ENCODE results near the gene FTO.

The FTO gene

DNA sequence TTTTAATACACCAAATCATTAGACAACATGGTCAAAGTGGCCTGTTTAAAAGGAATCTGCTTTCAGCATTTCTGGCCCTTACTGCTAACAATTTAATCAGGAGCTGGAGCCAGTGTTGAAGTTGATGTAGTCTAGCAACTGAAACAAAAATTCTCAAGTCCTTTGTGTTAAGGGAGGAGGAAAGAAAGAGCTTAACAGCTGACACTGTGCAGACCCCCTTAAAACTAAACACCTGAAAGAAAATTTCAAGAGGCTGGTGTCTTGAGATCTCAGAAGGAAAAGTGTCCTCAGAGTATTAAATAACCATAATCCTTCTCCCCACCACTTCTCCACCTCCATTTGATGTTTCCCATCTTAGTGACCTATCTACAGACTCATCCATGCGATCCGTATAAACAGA lies 232.1 kb downstream of the FTO start:
- DNase-seq (ENCODE audit: low read depth), result no peak

DNA sequence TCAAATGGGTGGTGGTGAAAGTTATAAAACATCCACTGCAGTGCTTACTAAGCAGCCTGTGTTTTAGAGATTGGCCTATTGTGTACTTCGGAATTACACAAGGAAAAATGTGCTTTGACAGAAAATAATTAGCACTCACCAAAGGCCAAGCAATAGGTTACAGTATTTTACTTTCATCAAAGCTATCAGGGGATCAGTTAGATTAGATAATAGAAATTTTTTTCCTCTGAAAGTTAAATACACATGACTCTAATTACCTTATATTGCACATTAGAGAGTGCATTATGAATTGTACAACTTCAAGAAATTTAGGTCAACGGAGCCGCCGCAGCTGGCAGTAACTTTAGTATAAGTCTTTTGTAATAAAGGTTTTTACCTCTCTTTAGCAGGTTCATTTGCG lies 232.6 kb downstream of the FTO start:
- no peak for DNase-seq (ENCODE audit: low read depth)

DNA sequence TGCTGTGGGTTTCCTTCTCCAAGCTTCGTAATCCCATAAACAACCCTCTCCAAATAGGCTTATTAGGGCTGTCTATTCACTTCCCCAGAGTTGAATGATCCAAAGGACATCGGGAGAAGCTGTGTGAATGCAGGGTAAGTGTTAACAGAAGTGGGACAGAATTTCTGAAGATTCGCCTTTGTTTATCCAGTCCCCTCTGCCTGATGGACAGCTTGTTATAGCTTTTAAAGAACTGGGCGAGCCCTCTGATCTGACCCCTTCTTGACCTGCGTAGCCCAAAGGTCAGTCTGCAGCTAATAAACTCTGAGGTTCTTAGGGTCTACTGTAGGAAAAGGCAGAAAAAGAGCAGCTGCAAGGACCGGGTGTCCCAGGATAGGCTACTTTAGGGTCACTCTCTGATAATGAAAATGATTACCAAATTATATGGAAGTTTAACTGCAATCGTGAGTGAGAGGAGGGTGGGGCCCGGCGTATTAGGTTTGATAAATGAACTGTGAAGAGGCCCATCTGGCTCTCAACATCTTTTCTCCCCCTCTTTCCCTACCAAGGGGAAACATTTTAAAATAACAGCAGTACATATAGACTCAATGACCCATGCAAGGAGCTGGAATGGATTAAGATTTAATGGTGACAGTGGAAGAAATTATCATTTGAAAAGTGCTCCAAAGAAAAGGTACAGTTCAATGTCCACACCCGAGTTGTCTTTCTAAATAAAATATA lies 233.4 kb downstream of the FTO start:
- no peak for DNase-seq (ENCODE audit: low read depth)

DNA sequence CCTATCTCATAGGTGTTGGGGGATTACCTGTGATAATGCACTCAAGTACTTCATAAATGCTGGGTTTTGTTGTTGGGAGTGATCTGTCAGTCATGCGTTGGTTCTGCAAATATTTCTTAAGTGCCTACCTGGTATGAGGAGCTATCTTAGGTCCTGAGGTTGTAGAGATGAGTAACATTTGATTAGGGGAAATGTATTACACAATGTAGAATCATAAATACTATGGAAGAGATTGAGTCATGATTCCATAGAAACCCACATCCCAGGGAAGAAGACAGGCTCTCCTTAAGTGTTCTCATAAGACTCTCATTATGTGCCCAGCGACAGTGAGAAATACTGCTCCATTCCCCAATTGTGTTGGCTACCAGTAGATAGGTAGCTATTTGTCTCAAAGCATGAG lies 240.1 kb downstream of the FTO start:
- peak; percentile 5 for DNase-seq (ENCODE audit: low read depth)

DNA sequence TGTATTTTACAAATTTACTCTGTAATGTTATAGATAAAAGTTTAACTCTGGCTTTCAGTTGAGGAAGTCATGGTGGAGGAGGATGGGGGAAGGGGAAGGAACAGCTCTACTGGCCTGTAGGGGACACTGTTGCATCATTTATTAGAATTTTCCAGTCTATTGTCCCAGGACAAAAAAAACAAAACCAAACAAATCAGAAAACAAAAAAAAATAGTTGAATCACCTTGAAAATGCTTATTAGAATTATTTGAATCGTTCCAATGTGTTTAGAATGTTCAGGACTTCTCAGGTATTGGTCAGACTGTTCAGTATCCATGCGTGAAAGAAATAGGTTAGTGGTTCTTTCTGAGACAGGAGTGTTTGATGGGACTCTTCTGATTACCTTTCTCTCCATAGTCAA lies 242.0 kb downstream of the FTO start:
- DNase-seq (ENCODE audit: low read depth), result peak; percentile 69

DNA sequence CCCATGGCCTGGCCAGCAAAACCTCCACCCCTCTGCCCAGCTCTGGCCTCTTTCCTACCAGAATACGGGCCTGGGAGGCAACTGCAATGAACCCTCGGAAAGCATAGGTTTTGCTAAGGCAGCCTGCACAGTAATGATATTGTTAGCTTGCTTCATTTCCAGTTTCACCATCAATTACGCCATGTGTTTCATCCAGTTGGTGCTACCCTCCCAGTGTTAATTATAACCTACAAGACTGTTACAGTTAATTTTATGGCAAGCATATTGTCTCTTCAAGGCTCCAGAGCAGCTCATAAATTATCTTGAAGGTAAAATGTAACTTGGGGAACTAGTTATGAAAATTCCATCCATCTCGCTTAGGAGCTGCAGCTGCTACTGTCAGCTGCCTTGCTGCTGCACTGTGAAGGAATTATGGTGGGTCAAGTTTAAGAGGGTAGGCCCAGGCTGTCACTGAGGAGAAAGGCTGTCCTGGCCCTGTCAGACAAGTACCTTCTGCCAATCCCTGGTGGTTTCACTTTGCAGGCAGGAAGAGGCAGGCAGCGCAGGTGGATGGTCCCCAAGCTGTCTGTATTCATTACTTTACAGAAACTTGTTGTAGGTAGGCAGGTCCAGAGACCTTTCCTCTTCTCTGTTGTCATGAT lies 242.9 kb downstream of the FTO start:
- DNase-seq (ENCODE audit: low read depth), result no peak

DNA sequence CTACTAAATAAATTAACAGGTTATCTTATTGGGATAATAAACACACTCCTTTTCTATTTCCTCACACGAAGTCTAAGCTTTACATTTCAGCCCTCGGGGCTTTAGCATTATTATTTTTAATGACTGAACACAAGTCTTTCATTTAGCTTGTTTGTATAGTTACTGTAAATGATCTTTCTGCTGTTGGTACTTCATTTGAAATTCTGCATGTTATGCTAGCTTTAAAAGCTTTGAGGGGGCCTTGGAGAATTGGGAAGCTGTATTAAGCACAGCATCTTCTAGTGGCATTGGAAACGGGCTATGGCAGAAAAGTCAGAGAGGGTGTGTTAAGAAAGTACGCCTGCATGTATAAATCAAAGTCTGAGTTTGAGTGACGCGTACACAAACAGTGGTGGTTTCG lies 243.7 kb downstream of the FTO start:
- DNase-seq (ENCODE audit: low read depth), result no peak

DNA sequence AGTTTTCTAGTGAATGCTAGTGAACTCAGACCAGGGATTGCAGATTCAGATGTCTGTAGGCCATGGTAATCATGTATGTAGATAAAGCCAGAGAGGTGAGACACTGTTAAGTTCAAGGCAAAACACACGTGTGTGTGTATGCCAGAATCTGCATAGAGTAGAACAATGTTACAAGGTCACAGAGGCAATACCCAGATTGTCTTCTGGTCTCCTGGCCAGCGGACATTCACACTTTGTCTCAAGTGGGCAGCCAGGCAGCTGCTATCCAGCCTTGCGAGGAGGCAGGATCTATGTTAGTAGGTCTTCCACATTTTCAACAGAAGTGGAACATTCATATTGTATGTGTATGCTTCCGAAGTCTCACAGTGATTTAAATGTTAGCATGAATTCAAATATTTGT lies 244.4 kb downstream of the FTO start:
- no peak for DNase-seq (ENCODE audit: low read depth)

DNA sequence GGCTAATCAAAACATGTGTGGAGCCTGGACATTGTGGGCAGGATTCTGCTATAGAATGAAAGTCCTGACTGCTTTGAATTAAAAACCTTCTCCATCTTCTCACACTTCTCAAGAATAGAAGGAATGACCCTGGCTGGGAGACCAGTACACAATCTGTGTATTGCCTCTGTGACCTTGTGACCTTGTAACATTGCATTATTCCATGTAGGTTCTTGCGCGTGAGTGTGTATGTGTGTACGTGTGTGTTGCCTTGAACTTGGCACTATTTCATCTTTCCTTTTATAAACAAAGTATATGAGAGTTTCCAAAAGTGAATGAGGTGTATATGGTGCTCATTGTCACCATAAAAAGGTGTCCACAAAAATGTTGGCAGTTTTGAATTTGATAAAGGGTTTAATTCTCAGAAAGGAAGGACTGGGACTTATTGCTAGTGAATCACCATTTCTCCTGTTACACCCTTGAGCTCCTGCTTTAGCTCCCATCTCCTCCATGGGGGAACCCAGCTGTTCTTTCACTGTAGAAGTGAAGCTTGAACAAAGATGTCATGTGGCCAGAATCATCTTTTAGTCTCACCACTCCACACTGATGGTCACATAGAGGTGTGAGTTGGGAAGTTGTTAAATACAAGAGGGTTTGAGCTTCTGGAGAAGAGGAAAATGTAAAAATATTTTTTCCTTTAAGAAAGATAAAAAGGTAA lies 244.9 kb downstream of the FTO start:
- no peak for DNase-seq (ENCODE audit: low read depth)

DNA sequence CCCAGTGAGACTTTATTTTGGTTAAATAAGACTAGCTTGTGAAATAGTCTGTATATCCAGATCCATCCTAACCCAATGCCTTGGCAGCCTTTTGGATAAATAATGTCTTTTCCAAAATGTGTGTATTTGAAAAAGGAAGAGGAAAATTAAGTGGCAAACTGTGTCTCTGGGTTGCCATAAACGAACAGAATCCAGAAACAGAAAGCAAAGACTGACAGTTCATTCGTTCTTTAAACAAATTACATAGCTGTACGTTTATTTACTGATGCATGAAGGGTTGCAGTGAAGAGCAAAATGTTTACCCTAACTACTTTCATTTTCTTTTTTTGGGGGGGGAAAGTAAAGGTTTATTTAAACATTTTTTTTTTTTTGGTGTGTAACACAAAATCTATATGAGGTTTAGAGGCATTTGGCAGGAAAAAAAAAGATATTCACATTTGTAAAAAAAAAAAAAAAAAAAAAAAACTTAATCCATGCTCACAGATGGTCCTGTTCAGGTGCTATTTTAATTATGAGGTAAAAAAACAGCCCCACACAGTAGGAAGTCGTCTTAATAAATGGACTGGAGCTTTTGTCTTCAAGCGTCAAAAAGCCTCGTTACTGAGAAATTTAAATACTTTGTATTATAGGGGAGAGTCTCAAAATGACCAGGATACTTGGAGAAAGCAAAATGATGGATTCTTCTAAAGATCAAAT lies 245.9 kb downstream of the FTO start:
- DNase-seq (ENCODE audit: low read depth), result peak; percentile 8

DNA sequence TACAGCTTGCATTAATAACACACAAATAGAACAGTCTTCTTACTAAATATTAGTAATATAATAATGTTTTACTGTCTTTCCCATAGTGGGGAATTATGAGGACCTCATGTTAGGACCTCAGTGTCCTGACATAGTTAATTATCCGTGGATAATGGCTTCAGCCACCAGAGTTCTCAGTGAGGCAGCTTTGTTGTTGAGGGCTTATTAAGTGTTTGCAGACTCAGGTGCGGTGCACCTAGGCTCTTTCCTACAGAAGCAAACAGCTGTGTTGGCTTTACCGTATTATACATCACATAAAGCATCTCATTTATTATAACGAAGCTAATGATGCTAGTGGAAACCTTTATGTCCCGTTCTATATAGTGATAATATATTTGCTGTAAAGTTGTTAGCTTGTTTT lies 246.7 kb downstream of the FTO start:
- no peak for DNase-seq (ENCODE audit: low read depth)

DNA sequence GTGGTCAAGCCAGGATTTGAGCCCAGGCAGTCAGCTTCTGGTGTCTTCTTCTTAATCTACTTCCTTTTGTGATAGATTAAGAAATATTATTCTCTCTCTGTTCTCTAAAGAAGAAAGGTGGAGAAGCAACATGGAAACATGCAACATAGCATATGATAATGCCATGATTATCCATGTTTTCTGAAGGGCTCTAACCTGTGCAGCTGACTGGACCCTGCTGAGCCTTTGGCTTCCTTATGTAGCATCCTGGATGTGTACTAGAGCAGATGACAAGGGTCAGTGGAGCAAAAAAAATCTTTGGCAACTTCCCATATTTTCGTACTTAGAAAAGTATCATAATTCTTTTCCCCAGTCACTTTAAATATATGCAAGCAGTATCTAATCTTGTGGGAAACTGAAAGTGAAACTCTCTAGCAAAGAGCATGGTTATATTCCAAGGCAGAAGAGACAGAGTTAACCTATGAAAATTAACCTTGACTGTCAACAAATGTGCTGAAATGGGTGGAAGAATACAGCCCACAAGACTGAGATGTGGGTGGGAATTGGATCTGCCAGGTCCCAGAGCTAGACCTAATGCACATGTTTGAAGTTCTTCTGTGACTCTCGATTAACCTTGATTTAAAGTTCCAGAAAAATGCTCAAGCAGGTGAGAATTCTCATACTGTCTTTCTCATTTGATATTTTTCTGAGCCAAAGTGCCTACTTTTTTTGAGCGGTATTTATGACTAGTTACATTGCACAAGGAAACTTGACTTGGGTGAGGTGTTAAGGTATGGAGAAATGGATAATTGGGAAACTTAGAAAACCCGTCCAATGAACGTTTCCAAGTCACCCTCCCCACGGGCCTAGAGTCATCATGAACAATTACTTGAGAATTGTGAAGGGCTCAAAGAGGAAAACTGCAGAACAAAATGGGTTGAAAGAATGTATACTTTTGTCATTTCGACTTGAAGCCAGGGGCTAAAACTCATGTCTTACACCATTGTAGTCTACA lies 248.6 kb downstream of the FTO start:
- DNase-seq (ENCODE audit: low read depth), result peak; percentile 70

DNA sequence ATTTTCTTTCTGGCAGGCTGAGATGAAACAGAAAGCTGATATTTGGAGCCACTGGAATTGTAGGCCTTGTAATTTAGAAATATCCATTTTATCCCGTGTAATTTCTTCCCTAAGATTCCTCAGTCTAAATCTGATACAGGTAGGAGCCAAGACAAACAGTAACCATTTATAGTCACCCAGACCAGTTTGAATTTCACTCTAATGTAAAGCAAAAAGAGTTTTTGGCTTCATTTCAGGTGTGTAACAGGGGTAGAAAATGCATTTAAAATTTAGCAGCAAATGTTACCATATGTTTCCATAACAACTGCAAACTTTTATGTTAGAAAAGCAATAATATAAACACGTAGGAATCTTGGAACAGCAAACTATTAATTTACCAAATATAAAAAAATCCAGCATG lies 249.4 kb downstream of the FTO start:
- DNase-seq (ENCODE audit: low read depth), result no peak

DNA sequence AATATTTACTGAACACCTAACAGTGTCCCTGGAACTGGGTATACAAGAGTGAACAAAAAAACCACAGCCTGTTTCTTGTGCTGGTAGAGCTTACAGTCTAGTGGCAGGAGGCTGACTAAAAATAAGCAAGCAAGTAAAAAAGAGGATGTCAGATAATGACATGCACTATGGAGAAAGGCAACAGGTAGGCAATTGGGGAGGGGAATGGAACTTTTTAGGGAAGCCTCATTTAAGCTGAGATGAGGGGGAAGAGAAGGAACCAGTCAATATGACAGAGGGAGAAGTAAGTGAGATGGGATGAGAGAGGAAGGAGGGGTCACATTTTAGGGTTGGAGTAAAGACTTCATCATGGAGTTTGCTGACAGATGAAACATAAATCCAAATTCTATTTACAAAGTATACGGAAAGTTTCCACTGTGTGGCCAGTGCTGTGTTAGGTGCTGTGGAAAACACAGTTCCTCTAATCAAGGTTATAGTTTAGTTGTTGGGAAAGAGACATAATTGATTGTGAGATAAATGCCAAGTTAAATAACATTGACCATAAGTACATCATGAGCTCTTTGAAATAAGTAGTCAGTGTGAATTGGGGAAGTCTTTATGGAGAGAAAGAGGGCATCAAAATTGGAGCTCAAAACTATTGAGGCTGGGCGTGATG lies 251.4 kb downstream of the FTO start:
- no peak for DNase-seq (ENCODE audit: low read depth)

DNA sequence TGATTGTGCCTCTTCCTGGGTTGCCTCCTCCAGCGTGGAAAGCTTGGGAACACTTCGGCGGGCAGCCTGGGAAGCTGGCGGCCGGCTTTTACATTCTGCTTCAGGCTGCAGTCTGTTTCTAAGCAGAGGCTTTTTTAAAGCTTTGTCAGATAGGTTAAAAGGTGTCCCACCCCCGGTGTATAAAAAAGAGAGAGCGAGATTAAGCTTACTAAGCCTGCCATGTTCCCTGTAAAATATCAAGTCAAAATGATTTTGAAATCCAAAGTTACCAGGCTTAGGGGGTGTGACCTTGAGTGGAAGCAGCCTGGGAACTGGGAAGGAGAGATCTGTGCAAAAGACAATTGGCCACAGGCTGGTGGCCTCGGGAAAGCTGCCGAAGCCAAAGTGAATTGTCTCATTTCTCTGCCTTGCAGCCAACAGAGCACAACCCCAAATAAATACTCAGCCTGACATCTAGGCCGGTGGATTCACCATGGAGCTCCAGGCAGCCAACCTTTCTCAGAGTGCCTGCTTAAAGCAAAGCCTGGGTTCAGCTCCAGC lies 254.5 kb downstream of the FTO start:
- DNase-seq (ENCODE audit: low read depth), result no peak

DNA sequence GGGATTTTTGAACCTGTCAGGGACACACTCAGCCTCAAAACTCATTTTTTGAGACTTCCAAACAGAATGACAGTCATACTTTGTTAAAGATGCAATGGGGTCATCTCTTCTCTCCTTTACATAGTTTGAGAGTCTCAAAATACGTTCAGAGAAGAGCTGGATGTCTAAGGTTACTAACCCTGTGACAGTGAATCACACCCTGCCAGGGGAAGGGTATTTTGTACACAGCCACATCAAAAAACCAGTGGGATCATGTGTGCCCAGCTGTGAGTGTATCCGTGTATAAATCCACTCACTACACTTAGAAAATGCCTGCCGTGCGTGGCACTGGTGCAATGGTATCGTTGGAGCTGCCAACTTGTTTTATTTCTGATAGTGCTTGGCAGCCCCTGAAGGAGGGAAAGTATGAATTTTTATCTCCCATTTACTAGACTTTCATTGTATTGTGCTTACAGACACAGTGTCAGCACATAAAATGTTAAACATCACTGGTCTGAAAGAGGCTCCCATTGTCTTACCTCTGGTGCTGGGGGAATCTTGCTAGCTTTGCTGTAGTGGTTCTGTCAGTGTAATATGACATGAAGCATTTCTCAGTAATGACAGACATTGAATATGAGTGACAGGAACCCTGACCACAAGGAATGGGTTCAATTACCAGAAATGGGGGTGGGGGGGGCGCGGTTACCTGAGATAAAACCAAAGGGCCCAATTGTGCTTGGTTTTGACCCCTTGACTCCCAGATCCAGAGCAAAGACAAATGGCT lies 256.3 kb downstream of the FTO start:
- DNase-seq (ENCODE audit: low read depth), result no peak

DNA sequence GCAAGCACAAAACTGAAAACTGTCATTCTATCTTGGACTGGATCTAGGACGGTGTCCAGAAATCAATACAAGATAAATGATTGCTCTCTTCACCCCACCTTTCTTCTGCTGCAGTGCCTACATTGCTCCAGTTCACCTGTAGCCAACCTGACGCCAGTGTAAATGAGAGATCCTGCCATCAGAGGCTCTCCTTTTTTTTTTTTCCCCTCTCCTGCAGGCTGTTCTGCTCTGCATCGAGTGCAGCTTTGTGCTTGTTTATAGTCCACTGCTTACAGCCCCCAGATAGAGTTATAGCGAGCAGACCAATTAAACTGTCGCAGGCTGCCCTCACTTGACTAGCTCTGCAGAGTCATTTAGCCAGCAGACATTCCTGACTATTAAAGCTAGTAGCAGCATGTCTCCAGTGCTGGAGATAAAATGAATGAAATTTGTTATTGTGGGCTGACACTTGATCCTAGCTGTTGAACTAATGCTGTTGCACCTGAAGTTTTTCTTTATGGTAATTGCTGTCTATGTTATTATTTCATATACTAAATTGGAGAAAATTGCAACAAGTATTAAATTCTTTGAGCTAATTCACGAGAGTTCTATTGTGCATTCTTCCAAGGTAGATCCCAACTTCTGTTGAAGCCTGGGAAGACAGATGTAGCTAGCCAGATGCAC lies 257.1 kb downstream of the FTO start:
- no peak for DNase-seq (ENCODE audit: low read depth)

DNA sequence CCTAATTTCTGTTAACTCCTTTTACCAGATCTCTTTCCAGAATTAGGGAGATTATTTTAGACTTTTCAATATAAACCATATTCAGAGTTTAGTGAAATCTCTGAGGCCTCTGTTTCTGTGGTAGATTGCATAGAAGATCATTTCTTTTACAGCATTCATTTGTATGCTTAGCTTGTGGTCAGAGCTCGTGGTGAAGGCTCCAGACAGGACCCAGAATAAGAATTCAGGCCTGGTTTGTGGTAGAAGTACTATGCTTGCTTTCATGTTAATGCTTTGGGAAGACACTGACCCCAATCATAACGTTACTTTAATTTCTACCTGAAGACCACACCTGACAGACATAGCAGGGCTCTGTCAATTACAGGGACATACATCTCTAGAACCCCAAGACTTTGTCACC lies 258.1 kb downstream of the FTO start:
- no peak for DNase-seq (ENCODE audit: low read depth)

DNA sequence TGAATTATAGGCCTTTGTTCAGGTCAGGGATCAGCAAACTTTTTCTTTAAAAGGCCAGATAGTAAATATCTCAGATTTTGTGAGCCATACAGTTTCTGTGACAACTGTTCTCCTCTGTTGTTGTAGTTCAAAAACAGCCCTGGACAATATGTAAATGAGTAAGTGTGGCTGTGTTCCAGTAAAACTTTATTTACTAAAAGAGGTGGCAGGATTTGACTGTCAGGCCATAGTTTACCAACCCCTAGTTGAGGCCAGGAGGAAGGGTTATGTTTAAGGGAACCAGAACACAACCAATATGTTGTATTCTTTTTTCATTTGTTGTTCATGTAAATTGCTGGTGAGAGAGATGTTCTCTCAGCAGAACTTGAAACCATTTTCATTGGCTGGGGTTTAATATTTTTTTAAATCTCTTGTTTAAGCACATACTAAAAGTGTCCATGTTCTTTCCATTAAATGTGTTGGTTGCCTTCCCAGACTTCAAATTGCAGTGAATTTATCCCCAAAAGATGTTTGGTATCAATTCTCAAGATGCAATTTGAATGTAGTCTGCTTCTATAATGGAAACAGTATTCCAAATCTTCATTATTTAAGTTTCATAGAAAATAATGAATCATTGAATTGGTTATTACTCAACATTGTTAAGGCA lies 260.3 kb downstream of the FTO start:
- no peak for DNase-seq (ENCODE audit: low read depth)

Measured in iris pigment epithelial cell (primary cell).